IPS-18a (cell line): Measurements from ENCODE around the gene GFRA4.

ENCODE experiments used
- H3K27ac ChIP-seq: one replicate; pipeline ENCODE4 v1.5.1; 2013; ENCODE audit warnings: low read length
- H3K27me3 ChIP-seq: one replicate; pipeline ENCODE4 v1.6.1; 2013; ENCODE audit warnings: mild to moderate bottlenecking, low read length; ENCODE audit not compliant: control insufficient read depth, insufficient read depth
- H3K36me3 ChIP-seq: one replicate; pipeline ENCODE4 v1.6.1; 2013; ENCODE audit warnings: low read depth, low read length; ENCODE audit not compliant: control insufficient read depth
- H3K4me1 ChIP-seq: one replicate; pipeline ENCODE4 v1.6.1; 2013; ENCODE audit warnings: low read depth, low read length; ENCODE audit not compliant: control insufficient read depth
- H3K4me3 ChIP-seq: one replicate; pipeline ENCODE4 v1.5.1; 2013; ENCODE audit warnings: low read length
- H3K9ac ChIP-seq: one replicate; pipeline ENCODE4 v1.6.1; 2013; ENCODE audit warnings: mild to moderate bottlenecking, low read length, moderate library complexity
- H3K9me3 ChIP-seq: one replicate; pipeline ENCODE4 v1.6.1; 2013; ENCODE audit warnings: low read depth, low read length; ENCODE audit not compliant: control insufficient read depth

GFRA4 gene

DNA sequence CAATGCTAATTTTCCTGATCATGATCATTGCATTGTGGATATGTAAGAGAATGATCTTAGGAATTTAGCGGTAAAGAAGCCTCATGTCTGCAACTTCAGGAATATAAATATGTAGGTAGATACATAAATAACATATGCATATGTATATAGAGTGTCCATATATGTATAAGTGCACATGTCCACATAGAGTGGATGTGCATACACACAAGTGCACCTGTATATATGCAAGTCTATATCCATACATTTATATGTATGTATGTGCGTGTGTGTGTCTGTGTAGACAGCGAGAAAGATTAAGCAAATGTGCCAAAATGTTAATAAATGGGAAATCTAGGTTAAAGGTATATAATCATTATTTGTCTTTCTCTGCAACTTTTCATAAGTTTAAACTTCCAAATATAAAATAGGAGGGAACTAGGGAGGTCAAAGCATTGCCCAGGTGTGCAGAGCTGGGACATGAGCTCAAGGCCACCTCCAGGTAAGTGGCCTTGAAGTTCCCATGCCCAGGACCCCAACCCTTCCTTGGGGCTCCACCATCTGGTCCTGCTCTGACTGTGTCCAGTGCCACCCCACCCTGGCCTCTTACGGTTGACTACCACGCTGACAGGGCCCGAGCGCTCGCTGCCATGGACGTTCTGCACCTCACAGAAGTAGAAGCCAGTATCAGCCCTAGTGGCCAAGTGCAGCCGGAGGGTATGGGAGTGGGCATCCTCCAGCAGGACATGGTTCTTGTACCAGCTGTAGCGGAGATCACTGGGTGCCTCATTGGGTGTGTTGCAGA lies 39.6 kb upstream of the GFRA4 start:
- H3K4me3 ChIP-seq = no peak overlapping the region
- no peak overlapping the region for H3K9ac ChIP-seq
- H3K9me3 ChIP-seq = no peaks in the 10 kb centered on the region
- H3K27ac ChIP-seq = no peak overlapping the region
- H3K4me1 ChIP-seq = no peaks in the 10 kb centered on the region
- H3K27me3 ChIP-seq = no peaks in the 10 kb centered on the region
- no peaks in the 10 kb centered on the region for H3K36me3 ChIP-seq

DNA sequence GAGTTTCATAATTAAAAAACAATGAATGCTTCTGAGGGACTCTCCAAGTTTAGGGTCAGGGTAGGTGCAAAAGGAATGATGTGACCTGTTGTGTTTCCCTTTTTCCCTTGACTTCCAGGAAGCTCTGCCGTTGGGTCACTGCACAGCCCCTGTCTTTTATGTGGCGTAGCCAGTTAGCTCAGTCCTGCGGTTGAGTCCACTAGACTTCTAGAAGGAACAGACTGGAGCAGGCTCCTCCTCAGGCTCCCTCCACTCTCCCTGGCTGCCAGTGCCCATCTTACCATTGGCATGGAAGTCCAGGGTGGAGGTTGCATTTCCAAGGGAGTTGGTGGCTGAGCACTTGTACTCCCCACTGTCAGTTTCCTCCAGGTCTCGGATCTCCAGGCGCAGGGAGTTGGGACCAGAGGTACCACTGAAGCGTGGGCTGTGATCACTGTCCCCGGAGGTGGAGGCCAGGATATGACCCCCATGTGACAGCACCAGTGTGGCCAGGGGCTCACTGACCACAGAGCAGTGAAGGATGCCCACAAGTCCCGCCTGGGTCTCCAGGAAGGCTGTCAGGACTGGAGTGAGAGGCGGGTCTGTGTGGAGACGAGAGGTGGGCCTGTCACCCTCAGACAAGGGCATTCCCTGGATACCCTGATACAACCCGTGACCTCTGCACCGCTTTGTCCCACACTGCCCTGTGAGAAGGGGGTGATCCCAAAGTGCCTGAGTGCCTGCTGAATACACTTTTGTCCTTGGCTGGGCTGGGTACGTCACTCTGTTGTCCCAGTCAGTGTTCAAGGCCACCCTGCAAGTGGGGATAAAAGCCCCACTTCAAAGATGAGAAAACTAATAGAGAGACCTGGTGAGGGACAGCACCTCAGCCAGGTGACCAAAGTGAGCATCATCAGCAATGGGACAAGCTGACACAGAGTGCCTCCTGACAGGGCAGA lies 38.1 kb upstream of the GFRA4 start:
- Histone ChIP-seq H3K27ac (no peak overlapping the region), H3K9ac (no peak overlapping the region), H3K4me1 (no peaks in the 10 kb centered on the region), H3K9me3 (no peaks in the 10 kb centered on the region), H3K27me3 (no peaks in the 10 kb centered on the region), H3K36me3 (no peaks in the 10 kb centered on the region), H3K4me3 (no peak overlapping the region)

DNA sequence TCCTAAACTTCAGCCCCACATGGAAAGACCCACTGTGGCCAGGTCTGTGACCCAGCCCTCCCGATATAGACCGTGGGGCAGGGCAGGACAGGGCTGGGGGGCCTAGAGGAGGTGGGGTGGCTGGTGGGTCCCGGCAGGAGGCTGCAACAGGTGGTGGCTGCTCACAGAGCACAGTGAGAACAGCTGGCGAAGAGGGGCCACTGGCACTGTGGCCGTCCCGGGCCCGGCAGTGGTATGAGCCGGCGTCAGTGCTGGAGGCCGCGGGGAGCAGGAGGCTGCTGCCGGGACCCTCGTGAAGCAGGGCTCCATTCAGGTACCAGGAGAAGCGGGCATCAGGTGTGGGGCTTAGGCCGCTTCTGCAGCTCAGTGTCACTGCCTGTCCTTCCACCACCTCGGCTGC lies 35.8 kb upstream of the GFRA4 start:
- no peak overlapping the region for H3K4me3 ChIP-seq
- H3K9me3 ChIP-seq = no peaks in the 10 kb centered on the region

DNA sequence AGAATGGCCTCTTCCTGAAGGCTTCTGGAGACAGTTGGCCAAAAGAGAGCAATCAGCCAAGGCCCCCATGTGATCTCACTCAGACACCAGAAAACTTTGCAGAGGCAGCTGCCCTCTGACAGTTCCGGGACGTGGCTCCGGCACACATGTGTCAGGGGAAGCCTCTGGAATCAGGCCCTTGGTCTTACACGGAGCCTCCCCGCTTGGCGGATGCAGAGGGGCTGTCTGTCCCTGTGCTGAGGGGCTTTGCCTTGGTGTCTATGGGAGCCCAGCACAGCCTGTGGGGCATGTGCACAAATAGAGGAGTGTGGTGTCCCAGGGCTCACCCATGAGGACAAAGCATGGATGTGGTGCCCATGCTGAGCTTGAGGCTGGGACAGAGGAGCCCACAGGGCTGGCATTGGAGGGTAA lies 35.4 kb upstream of the GFRA4 start:
- Histone ChIP-seq H3K9ac (no peak overlapping the region), H3K27ac (no peak overlapping the region), H3K9me3 (no peaks in the 10 kb centered on the region), H3K36me3 (no peaks in the 10 kb centered on the region), H3K4me3 (no peak overlapping the region), H3K4me1 (no peaks in the 10 kb centered on the region), H3K27me3 (no peaks in the 10 kb centered on the region)

More for the DNA sequence above, 35.8 kb upstream of the GFRA4 start:
- Histone ChIP-seq H3K36me3 (no peaks in the 10 kb centered on the region), H3K4me1 (no peaks in the 10 kb centered on the region), H3K9ac (no peak overlapping the region), H3K27me3 (no peaks in the 10 kb centered on the region), H3K27ac (no peak overlapping the region)

DNA sequence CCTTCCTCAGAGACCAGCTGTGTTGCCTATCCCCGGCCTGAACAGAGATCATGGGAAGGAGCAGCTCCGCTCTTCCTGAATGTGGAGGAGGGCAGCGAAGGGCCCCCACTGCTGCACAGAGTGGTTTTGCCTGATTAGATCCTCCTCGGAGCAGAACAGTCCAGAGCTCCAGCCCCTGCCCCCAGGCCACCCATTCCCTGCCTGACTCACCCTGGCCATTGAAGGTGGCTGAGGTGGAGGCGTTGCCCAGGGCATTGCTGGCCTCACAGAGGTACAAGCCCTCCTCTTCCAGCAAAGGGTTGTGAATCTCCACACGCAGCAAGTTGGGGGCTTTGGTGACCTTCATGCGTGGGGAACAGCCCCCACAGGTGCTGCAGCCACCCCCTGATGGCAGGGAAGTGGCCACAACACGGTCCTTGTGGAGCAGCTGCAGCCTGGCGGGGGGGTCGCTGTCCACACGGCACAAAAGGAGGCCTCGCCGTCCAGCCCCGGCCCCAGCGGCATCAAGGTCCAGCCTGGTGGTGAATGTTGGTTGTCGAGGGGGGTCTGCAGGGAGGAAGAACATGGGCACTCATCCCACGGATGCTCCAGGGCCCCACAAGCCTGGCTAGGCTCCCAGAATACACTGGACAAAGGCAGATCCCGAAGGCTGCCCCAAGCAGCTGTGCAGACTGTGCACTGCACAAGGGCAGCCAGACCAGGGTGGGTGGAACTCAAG lies 34.5 kb upstream of the GFRA4 start:
- H3K4me3 ChIP-seq = no peak overlapping the region
- H3K36me3 ChIP-seq = no peaks in the 10 kb centered on the region
- no peaks in the 10 kb centered on the region for H3K4me1 ChIP-seq
- no peak overlapping the region for H3K27ac ChIP-seq
- H3K27me3 ChIP-seq = no peaks in the 10 kb centered on the region
- no peaks in the 10 kb centered on the region for H3K9me3 ChIP-seq
- H3K9ac ChIP-seq = no peak overlapping the region

DNA sequence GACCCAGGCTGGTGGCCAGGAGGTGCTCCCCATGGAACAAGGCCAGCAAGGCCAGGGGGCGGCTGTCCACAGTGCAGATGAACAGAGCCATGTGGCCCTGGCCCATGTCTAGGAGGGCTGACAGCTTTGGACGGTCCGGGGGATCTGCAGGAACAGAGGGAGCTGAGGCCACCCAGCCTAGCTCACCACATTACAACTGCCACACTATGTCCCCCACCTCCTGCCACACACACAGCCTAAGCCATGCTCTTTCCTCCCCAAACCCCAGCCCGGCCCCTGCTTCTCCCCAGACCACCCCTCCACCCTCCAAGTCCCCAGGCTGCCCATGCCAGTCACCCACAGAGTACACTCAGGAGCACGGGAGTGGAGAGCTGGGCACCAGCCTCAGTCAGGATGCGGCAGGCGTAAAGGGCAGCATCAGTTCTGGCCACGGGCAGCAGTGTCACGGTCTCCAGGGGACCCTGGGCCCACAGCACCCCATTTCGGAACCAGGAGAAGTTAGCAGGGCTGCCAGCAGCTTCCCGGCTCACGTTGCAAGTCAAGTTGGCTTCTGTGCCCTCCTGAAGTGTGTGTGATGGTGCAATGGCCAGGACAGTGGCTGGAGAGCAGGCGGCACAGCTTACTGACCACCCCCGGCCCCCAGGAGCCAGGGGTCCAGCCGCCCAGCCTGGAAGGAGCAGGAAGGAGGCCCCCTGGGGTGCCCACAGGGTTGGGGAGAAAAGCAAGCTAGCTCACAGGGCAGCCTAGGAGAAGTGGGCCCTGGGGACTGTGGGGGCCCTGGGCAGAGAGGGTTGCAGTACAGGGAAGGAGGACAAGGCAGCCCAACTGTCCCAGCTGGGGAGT lies 33.8 kb upstream of the GFRA4 start:
- H3K4me1 ChIP-seq = no peaks in the 10 kb centered on the region
- H3K36me3 ChIP-seq = no peaks in the 10 kb centered on the region
- no peaks in the 10 kb centered on the region for H3K27me3 ChIP-seq
- H3K9ac ChIP-seq = no peak overlapping the region
- no peak overlapping the region for H3K4me3 ChIP-seq
- no peaks in the 10 kb centered on the region for H3K9me3 ChIP-seq
- H3K27ac ChIP-seq = no peak overlapping the region

DNA sequence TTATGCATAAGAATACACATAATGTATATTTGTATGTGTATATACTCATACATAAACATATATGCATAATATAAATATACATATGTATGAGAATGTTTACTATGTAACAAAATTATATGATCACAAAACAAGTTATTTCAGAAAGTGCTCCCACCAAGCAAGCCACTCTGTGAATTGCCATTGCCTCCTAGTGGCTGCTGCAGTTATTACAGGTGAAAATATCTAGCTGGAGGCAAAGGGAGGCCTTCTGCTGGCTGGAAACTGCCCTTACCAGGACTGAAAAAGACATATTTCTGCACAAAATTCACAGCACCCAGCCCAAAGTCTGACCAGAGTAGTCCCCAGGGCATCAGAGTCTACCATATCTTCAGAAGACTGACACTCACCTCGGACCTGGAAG lies 33.0 kb upstream of the GFRA4 start:
- H3K36me3 ChIP-seq = no peaks in the 10 kb centered on the region
- H3K27me3 ChIP-seq = no peaks in the 10 kb centered on the region
- H3K27ac ChIP-seq = no peak overlapping the region
- H3K9ac ChIP-seq = no peak overlapping the region
- H3K4me1 ChIP-seq = no peaks in the 10 kb centered on the region
- H3K4me3 ChIP-seq = no peak overlapping the region
- no peaks in the 10 kb centered on the region for H3K9me3 ChIP-seq

DNA sequence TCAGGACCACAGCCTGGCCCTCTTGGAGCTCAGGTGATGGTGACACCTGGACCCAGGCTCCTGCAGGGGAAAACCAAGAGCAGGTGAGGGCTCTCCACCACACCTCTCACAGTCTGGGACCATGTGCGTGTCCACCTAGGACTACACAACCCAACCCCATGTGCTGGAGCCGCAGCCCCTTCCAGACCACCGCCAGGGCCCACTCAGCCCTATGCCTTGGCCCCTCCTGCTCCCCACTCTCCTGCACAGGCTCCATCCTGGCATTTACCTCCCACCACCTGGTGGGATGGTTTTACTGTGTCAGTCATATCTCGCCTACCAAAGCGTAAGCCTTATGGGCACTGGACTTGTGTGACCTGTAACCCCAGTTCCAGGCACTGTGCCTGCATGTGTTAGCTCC lies 31.7 kb upstream of the GFRA4 start:
- Histone ChIP-seq H3K27ac (no peak overlapping the region), H3K4me3 (no peak overlapping the region), H3K9ac (no peak overlapping the region), H3K36me3 (no peaks in the 10 kb centered on the region), H3K27me3 (no peaks in the 10 kb centered on the region), H3K9me3 (no peaks in the 10 kb centered on the region), H3K4me1 (no peaks in the 10 kb centered on the region)

DNA sequence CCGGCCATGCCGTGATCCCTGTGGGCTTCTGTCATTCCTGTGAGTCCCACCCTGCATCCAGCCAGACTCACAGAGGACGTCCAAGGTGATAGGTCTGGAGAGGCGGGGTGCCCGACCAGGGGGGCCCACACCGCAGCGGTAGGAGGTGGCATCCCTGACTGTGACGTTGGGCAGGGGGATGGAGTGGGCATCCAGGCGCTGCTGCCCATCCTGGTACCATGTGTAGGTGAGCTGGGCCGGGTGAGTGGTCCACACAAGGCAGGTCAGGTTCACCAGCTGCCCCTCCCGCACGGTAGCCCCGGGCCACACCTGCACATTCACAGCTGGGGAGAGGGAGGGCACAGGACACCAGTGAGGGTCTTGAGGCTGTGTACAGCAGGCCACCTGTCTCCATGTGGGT lies 30.2 kb upstream of the GFRA4 start:
- H3K27ac ChIP-seq = no peak overlapping the region
- H3K36me3 ChIP-seq = no peaks in the 10 kb centered on the region
- H3K4me1 ChIP-seq = no peaks in the 10 kb centered on the region
- no peak overlapping the region for H3K4me3 ChIP-seq
- H3K9ac ChIP-seq = no peak overlapping the region
- no peaks in the 10 kb centered on the region for H3K27me3 ChIP-seq
- H3K9me3 ChIP-seq = no peaks in the 10 kb centered on the region

DNA sequence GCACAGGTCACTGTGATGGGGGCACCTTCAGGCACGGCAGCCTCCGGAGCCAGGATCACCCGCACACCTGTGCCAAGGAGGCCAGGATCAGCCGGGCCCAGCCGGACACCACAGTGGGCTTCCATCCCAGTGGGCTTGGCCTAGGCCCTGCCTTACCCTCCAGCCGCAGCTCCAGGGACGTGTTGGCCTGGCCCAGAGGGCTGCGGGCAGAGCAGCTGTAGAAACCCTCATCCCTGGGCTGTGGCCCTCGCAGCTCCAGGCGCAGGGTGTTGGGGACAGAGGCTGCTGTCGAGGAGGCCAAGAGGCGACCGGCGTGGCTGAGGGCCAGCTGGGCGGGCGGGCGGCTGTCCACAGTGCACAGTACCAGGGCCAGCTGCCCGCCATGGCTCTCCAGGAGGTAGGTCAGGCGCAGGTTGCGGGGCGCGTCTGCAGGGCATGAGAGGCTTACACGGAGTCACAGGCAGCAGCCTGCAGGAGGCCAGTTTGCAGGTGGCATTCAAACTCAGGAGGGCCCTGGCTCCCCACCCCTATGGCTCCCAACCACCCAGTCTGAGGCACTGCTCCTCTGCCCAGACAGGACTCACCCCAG lies 29.6 kb upstream of the GFRA4 start:
- Histone ChIP-seq H3K9ac (no peak overlapping the region), H3K4me3 (no peak overlapping the region), H3K27ac (no peak overlapping the region), H3K27me3 (no peaks in the 10 kb centered on the region), H3K4me1 (no peaks in the 10 kb centered on the region), H3K36me3 (no peaks in the 10 kb centered on the region), H3K9me3 (no peaks in the 10 kb centered on the region)
